ENCODE measurements around the gene VPS41.

The VPS41 gene

DNA sequence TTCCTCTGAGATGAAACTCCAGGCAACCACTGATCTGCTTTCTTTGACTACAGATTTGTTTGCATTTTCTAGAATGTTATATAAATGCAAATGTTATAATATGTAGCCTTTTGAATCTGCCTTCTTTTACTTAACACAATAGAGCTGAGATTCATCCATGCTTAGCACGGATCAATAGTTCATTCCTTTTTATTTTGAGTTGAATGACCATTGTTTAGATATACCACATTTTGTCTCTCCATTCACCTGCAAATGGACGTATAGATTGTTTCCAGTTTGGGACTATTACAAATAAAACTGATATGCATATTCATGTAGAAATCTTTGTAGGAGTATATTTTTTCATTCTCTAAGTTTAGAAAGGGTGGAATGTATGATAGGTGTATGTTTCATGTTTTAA is 57.7 kb downstream of the VPS41 start:
- DNase-seq: no peak

DNA sequence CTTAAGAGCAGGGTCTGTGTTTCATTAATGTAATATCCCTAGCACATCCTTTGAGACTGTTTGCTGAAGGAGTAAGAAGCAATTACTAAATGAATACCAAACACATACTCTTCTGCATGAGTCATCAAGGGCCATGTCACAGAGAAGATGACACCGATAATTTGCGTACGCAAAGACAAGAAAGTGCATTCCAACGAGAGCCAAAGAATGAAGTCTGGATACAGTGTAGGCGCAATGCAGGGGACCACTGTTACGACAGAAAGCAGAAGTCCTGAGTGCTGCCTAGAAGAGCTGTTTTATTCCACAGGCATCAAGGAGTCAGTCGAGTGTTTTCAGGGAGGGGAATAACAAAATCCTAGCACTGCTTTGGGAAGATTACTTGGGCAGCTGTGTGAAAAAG is 62.7 kb downstream of the VPS41 start:
- no peak for DNase-seq

DNA sequence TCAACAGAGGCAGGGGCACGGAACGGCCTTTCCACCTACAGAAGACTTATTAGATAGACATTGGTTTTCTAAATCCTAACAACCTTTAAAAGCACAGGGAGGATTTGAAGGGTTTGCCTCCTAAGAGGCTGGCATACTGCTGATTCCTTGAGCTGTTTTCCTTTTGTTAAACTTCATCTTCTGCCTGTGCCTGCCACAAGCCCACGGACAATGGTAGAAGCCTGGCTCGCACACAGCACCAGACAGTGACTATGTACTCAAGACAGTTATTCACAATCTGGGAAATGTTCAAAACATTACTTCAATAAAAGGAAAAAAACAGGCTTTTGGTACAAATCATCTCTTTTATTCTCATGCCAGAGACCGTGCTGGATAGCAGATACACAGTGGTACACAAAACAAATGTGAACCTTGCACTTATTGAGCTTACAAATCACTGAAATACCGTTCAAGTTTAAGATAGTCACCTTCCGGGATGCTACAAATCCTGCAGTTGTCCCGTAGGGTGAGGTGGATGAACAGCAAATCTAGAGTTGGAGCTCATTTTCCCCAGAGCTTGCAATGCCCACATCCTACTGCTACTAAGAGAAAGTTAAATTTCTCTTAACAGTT is 63.9 kb downstream of the VPS41 start:
- no peak for DNase-seq

DNA sequence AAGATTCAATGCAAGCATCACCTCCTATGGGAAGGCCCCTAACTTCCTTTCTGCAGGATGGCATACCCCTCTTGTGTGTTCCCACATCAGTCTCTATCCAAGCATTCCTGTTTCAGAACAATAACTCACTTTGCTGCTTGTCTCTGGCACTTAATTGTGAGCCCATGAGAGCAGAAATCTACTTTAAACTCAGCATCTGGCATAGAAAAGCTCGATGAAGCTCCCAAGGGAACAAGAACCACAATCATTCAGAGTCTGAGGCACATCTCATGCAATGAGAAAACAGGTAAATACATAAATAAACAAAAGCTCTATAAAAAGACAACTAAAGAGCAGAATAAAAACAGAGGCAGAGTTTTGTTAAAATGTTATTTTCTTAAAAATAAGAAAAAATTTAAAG is 66.2 kb downstream of the VPS41 start:
- no peak for DNase-seq

DNA sequence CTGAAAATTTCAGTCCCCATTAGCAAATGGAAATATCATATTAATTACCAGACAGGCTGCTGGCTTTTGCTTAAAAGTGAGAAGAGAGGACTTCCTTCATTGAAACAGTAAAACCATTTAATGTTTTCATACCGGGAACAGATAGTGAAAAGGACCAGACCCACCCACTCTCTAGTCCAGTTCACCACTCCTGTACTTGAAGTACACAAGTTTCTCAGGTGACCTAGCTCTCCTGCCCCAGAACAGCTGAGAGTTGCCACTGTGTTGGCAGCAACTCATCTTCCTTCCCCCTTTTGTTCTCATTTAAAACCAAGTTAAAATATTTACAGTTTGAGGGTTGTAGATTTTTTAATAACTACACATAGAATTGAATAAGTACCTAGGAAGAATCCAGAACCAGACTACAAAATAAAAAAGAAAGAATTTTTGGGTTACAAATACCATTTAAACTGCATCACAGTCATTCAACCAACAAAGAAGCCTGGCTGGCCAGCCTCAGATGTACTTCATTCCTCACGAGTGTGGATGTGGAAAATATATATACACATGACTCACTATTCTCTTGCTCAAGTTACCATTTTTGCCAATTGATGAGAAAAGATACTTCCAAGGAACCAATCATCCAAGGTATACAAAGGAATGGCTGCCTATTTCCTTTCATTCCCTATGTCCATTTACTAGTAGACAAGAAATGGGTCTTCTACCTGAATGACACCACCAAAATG is 68.1 kb downstream of the VPS41 start:
- no peak for DNase-seq

DNA sequence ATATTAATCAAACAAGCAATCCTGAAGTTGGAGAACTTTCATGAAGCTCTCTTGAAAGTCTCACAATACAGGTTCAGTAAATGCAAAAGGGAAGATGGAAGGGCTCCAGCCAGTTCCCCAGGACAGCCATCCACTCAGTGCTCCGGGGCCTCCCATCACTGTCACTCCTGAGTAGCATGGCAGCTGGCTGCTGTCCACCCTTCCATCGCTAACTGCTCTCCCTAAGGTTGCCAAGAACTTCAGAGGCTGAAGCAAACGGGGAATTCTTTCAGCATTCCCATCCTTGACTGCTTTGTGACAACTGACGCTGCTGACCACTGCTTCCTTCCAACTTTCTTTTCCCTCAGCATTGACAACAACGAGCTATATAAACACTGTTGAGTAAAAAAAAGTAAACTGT is 69.1 kb downstream of the VPS41 start:
- no peak for DNase-seq

DNA sequence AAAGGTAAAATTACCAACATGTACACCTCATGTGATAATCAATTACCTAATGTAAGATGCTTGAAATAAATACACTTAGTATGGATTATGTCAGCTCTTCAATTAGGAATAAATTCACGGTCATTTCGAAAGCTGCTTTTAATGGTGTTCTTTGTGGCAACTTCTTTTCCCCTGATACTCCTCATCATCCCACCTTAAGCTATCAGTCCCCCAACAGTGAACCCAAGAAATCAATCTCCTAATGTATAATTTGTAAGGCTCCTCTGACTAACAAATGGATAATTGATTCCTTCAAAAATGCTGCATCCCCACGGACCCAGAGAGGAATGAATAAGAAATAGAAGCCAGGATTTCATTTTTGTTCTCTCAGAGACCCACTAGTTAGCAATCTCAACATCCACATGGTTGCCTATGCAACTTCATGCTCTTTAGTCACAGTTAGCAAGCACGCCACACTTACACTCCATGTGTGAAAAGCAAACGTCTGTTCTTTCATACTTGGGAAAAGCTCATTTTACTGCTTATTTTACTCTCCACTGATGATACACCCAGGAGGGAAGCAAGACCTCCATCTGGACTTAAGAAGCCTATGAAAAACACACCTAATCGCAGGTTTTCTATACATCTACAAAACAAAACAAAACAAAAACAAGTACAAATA is 70.1 kb downstream of the VPS41 start:
- DNase-seq: no peak

DNA sequence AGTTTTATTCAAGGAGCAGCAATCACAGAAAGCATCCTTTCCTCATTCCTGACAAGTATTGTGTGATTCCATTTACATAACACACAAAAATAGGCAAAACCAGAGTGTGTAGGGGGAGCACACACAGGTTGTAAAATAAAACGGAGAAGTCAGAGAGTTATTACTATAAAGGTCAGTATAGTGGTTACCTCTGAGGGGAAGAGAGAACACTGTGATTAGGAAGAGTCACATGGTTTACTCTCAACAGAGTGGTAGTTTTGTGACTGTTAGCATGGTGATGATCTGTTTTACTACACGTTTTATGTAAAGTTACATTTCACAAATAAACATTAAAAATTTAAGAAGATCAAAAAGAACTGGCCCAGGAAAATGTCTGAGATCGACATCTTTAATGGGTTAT is 74.6 kb downstream of the VPS41 start:
- no peak for DNase-seq

DNA sequence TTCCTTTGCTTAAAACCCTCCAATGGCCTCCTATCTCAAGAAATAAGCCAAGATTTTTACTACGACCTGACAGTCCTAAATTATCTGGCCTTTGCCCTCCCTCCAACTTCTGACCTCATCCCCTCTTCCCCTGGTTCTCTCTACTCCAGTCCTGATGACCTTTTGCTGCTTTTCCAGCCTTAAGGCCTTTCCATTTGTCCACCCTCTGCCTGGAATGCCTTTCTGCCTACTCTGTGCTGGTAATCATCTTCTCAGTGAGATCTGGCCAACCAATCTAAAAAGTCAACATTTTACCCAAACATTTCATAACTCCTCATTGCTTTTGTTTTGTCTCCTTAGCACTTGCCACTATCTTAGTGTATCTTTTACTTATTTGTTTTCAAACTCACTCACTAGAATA is 75.7 kb downstream of the VPS41 start:
- no peak for DNase-seq

DNA sequence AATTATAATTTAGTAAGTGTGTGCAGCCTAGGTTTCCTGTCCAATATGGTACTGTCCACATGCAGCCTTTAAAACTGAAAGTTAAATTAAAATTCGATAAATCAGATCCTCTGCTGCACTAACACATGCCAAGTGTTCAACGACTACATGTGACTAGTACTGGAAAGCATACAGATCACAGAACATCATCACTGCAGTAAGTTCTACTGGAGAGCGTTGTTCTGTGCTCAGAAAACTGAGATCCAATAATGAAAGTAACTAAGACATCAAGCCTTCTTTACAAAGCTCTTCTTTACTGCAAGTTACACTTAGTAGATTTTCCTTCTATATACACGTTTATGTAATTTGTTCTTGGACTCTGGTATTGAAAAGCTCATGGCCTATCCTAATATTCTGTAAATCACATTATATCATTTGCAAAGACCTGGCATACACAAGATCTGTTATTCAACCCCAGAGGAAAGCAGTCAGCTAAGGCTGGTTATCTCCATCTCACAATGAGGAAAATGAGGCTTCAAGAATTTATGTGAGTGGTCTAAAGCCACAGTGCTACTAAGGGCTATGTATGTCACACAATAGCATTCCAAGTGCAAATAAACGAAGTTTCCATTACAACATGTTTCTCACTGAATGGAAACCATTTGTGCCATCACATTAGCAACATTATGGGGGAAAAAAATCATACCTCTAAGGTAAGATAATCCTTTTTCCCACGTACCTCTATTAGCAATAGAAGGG is 77.6 kb downstream of the VPS41 start:
- no peak for DNase-seq

DNA sequence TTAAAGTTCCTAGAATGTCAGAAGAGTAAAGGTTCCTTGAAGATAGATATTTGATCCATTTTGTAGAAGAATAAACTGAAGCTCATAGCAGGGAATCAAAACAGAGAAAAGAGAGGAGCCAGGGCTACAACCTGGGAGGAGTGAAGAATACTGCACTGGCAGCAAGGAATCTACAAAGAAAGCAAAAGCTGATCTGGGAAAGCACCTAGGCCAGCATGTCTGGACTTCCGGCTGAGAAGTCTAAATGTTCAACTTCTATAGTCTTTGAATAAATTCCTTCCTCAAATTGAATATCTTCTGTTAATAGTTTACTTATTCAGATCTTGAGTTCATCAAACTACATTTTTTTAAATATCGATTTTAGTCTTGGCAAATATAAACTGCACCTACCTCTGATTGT is 78.2 kb downstream of the VPS41 start:
- DNase-seq: no peak

DNA sequence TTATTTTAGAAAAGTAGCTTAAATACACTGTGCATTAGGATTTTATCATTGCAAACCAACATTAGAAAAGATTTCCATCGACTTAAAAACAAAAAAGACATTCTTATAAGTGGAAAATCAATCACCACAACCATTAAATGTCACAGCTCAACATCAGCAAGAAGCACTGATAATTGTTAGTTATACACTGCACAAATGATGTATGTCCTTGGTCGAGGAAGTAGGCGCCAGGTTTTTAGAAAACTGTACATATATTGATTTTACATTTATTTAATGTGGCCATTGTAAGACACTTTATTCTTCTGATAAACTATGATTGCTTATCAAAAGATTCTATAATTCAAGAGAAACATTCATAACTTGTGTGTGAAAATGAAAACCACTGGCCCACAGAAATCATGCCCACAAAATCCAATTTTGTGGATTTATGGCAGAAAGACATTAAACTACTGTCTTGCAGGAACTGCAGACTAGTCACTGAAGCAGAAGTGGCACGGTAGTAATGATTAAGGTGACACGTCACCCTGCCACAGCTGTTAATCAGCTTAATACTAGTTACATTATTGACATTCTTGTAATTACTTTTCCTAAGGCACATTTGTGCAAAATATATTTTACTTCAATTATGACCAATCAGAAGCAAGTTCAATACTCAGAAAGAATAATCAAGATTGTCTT is 79.4 kb downstream of the VPS41 start:
- no peak for DNase-seq

DNA sequence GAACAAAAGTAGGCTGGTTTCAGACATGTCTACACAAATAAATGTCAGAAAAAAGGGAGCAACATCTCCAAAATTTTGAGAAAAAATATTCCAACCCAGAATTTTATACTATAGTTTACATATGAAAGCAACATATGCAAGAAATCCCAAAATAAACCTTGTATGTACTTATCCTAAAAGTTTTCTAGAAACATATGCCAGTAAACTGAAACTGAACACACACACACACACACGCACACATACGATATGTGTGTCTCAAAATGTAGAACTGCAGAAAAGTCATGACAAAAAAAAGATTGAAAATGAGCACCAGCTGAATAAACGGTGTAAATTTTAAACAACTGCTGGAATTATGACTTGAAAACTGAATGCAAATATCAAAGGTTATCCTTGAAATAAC is 81.0 kb downstream of the VPS41 start:
- DNase-seq: no peak

DNA sequence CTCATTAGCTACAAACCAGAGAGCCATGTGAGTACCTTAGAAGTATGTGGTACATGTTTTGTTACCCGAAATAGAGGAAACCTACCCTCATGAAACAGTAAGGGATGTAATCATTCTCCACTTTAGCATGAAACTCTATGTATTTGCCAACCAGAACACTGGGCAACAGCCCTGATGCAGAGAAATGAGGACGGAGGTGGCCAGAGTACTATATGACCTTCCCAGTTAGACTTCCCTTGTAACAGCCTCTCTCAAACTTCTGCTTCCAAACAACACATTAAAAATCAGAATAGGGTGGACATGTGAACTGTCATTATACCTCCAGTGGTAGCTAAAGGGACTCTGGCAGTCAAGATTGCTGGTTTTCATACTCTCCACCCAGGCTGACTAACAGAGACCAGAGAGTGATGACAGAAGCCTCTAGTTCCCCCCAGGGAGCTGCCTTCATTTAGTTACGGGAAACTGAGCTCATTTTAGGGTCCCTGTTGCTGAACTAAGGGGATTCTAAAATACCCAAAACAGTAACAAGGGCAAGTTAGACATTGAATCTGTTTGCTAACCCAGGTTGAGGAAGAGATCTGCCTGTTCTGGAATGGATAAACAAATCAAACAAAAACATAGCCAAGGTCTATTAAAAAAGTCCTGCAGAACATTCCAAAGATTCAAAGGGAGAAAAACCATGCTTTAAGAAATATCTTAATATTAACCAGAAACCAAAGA is 83.1 kb downstream of the VPS41 start:
- DNase-seq: no peak

DNA sequence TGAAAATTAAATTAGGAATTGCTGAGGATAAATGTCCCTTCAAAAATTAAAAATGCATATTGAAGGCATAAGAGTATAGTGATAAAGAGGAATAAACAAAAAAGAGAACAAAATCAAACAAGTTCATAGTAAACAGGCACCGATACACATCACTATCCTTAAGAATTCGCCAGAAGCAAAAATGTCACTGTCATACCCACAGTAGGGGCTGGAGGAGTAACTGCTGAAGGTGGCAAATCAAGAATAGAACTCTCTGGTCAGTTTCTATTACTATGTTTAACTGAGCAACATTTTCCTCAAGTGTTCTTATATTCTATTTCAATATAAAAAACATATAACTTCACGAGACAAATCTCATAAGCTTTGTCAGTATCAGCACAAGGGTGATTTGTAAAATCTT is 84.0 kb downstream of the VPS41 start:
- DNase-seq: no peak

DNA sequence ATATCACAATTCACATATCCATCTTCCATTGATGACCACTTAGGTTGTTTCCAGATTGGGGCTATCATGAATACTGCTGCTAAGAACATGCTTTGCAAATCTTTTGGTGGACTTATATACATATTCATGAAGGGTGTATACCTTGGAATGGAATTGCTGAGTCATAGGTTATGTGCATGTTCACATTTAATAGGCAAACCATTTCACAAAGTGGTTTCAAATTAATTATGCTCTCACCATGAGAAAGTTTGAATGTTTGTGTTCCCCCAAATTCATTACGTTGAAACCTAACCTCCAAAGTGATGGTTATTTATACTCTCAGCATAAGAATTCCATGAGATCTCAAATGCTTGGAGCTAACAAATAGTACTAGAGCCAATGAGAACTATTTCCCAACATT is 86.4 kb downstream of the VPS41 start:
- no peak for DNase-seq

DNA sequence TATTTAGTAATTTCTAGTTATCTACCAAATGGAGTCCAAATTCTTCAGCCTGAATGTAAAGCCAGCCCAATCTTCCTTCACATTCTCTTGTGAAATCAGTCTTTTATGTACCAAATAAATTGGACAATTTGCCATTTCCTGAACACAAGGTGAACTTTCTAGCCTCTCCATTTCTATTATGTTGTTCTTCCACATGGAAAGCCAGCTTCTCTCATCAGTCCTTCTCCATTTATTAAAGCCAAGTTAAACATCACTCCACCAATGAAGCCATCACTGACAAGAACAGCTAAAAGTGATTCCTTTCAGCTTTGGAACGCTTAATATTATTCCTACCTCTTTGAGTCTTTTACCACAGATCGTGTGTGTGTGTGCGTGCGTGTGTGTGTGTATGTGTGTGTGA is 88.4 kb downstream of the VPS41 start:
- no peak for DNase-seq

DNA sequence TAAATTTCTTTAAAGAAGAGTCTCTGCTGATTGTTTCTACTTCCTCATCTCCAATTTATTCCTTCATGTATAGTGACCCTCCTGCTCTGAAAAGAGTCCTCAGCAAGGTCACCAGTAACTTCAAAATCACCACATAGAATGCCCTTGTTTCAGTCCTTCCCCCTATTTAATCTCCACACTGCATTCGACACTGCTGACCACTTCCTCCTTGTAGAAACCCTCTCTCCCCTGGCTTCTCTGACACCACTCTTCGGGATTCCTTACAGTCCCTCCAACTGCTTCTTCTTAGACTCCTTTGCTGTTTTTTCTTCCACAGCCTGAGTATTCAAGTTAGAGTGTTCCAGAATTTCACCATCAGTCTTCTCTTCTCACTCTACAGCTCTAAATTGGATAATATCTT is 89.5 kb downstream of the VPS41 start:
- no peak for DNase-seq

DNA sequence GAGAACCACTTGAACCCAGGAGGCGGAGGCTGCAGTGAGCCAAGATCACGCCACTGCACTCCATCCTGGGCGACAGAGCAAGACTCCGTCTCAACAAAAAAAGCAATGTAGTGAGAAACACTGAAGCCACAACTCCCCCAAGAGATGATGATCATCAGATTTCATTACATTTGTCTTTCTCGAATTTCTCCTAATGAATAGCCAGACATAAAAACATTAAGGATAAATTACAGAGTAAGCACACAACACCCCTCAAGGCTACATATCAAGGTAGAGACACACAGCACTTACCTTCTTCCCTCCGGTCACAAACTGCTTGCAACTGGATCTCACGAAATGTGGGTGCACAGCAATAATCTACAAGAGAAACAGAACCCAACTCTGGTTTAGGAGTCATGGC is 91.5 kb downstream of the VPS41 start:
- no peak for DNase-seq

DNA sequence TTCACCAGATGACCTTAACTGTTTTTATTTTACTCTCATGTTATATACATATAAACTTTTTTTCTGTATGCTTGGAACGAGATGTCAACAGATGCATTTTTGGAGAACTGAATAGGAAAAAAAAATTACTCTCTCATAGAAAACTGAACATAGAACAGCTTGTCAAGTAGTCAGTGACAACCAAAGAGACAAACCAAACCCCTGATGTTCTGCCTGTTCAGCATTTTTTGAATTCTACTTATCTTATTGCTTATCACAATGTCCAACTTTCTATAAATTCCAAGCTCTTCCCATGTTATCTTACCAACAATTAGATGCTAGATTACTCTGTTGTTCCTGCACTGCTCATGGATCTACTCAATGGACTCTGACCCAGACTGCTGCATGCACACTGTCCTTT is 95.2 kb downstream of the VPS41 start:
- DNase-seq: no peak

DNA sequence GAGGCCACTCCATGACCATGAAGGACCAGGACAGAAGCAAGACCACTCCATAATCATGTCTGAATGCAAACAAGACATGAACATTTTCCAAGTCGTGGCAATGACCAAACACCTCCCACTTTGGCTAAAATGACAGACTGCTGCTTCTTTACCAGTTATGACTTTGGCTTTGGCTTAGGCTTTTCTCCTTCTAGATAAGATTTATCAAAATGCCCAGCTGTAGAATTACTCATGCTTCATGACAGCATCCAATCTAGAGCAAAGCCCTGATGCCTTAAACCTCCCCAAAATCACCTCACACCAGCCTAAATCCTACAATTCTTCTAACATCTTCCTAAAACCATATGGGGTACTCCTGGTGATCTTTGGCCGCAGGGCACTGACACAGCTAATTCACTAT is 102.1 kb downstream of the VPS41 start:
- no peak for DNase-seq

DNA sequence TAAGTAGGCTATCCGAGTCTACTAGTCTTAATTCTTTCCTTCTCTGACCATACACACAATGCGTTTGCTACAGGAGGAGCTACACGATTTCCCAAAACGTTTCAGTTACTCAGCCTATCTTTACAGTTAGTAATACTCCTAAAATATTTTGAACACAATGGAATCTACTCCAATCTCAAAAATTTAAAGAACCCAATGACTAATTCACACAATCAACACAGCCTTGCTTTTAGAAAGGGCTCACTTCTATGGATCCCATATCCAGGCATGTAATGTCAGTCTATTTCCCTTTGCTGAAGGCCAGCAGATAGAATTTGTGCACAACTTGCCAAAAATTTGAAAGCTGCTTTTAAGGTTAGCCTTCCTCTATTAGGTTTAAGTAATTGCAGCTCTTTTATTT is 107.2 kb downstream of the VPS41 start:
- DNase-seq: no peak

Data from NK-92 treated with Interleukin-12 subunit alpha and Interleukin-12 subunit beta, amount 100 ng/mL, for 24 hours (cell line).